ENCODE measurements around the gene ELOVL7. TPM values are rescaled to one million over a fixed set of nuclear protein-coding genes. Genes with fewer than 3 reads are reported as not detected.

Gene ELOVL7
- total and polyA plus RNA-seq, 10 of the 15 experiments (the other 5 are each of a cell fraction or from before 2014, with no cell fraction given), result 0.26 to 1.2 (median 0.92) TPM

GRCh38 chr5:60744682-60745081 lies 99.4 kb downstream of the ELOVL7 start (continued):
- no peak for TF ChIP-seq ZNF24 (IDR thresholded peaks at IDR 0.05)
- no peak for TF ChIP-seq LARP7 (IDR thresholded peaks at IDR 0.05)
- TF ChIP-seq MXI1 (IDR thresholded peaks at IDR 0.05; ENCODE audit: low read depth, low read length), result no peak

GRCh38 chr5:60743511-60744314 lies 100.4 kb downstream of the ELOVL7 start:
- intact Hi-C loops (cut with micrococcal nuclease; ENCODE audit: unreplicated experiment) (no loop called here), in situ Hi-C loops (cut with MboI) (no loop called here)
- no peaks in the 10 kb centered on the region for H3K27me3 ChIP-seq (replicated peaks in 1 of 2; ENCODE audit: control insufficient read depth in 2 of 2, insufficient read depth in 2 of 2, low read length in 1 of 2)
- H3K4me3 ChIP-seq, result no peak overlapping the region
- H3K27ac ChIP-seq (ENCODE audit: control insufficient read depth, insufficient read depth), result no peak overlapping the region
- FAIRE-seq (no peak), DNase-seq (ENCODE audit: low read depth, low spot score) (no peak), ATAC-seq (no peak)
- no TSS peak for BruUV-seq (replicated peaks)
- peaks cover 3% of the 10 kb centered on the region; the same call in 2 of the 3 replicates for H3K9me3 ChIP-seq (replicated peaks; ENCODE audit: control insufficient read depth, insufficient read depth, low read length)
- ChIA-PET POLR2A (interaction anchor here (0.6 kb wide), 1 partner anchor 260 kb away, joined by 3 read pairs; no protein-coding TSS in a partner anchor), RAD21 (ENCODE audit: unreplicated experiment) (no interaction called here), CTCF (no interaction called here), SMC1A (ENCODE audit: uncharacterized antibody, unreplicated experiment) (no interaction called here)
- TF ChIP-seq FOXM1 (IDR thresholded peaks at IDR 0.05; ENCODE audit: low read depth, low read length) (no peak), HCFC1 (IDR thresholded peaks at IDR 0.05; ENCODE audit: low read length) (no peak)
- H3K4me1 ChIP-seq (ENCODE audit: control insufficient read depth, insufficient read depth, low read length), result no peaks in the 10 kb centered on the region
- H3K4me2 ChIP-seq (ENCODE audit: control insufficient read depth, insufficient read depth), result no peak overlapping the region
- no peaks in the 10 kb centered on the region for H3K79me2 ChIP-seq (ENCODE audit: control insufficient read depth, insufficient read depth, low read length)
- no peak overlapping the region for H2AFZ ChIP-seq (ENCODE audit: control insufficient read depth, low read depth, low read length)
- no peaks in the 10 kb centered on the region for H4K20me1 ChIP-seq (ENCODE audit: control insufficient read depth, insufficient read depth)
- no peak overlapping the region for H3K9ac ChIP-seq (ENCODE audit: control insufficient read depth, insufficient read depth, low read length)
- WGBS (ENCODE audit: insufficient coverage, insufficient replicate concordance, low lambda C conversion rate, missing lambda C conversion rate), result 73% methylated on average over 40 of the region's 40 CpGs
- H3K36me3 ChIP-seq (ENCODE audit: control insufficient read depth in 2 of 2, insufficient read depth in 2 of 2, low read length in 1 of 2), result no peaks in the 10 kb centered on the region

GRCh38 chr5:60740322-60740721 lies 103.7 kb downstream of the ELOVL7 start:
- 41% methylated on average over 2 of the region's 2 CpGs for WGBS (ENCODE audit: insufficient coverage, insufficient replicate concordance, low lambda C conversion rate, missing lambda C conversion rate)
- ATAC-seq (no peak), FAIRE-seq (no peak), DNase-seq (ENCODE audit: low read depth, low spot score) (no peak)
- ChIA-PET SMC1A (ENCODE audit: uncharacterized antibody, unreplicated experiment) (no interaction called here), POLR2A (no interaction called here), RAD21 (ENCODE audit: unreplicated experiment) (no interaction called here), CTCF (no interaction called here)
- BruUV-seq (replicated peaks), result no TSS peak
- no peaks in the 10 kb centered on the region for H3K4me1 ChIP-seq (ENCODE audit: control insufficient read depth, insufficient read depth, low read length)
- H3K79me2 ChIP-seq (ENCODE audit: control insufficient read depth, insufficient read depth, low read length), result no peaks in the 10 kb centered on the region
- in situ Hi-C loops (cut with MboI), result no loop called here
- H3K27me3 ChIP-seq (replicated peaks in 1 of 2; ENCODE audit: control insufficient read depth in 2 of 2, insufficient read depth in 2 of 2, low read length in 1 of 2), result no peaks in the 10 kb centered on the region
- no peak for TF ChIP-seq CREM (IDR thresholded peaks at IDR 0.05; ENCODE audit: low read depth)
- no peak for TF ChIP-seq IRF3 (IDR thresholded peaks at IDR 0.05)
- H3K27ac ChIP-seq (ENCODE audit: control insufficient read depth, insufficient read depth), result no peak overlapping the region
- H3K9me3 ChIP-seq (replicated peaks; ENCODE audit: control insufficient read depth, insufficient read depth, low read length), result peaks cover 3% of the 10 kb centered on the region; the same call in 2 of the 3 replicates
- H2AFZ ChIP-seq (ENCODE audit: control insufficient read depth, low read depth, low read length), result no peak overlapping the region
- H3K4me2 ChIP-seq (ENCODE audit: control insufficient read depth, insufficient read depth), result no peak overlapping the region
- no peaks in the 10 kb centered on the region for H4K20me1 ChIP-seq (ENCODE audit: control insufficient read depth, insufficient read depth)
- no peak overlapping the region for H3K4me3 ChIP-seq
- intact Hi-C loops (cut with micrococcal nuclease; ENCODE audit: unreplicated experiment), result no loop called here
- H3K36me3 ChIP-seq (ENCODE audit: control insufficient read depth in 2 of 2, insufficient read depth in 2 of 2, low read length in 1 of 2), result no peaks in the 10 kb centered on the region
- H3K9ac ChIP-seq (ENCODE audit: control insufficient read depth, insufficient read depth, low read length), result no peak overlapping the region
